OCI-LY3 (cell line): ENCODE data around the gene CARD16.
A peak's percentile ranks its signal among the peaks of the same experiment; 100 is the strongest.
"Not testable (repeated sequence)": the region's sequence is repeated elsewhere in the genome, so short reads cannot be mapped to it uniquely, and the experiment has no call there.

Experiments
- H2AFZ ChIP-seq: fragments of 200-600, 300-600 bp; shearing (Covaris generic); 2 replicates; pipeline ENCODE4 v1.6.0; 2014; ENCODE audit warnings: antibody characterized with exemption, low read depth, low read length
- H3K27ac ChIP-seq: fragments of 200-600, 300-600 bp; sonication (generic); 2 replicates; pipeline ENCODE4 v1.5.1; 2014; ENCODE audit warnings: mild to moderate bottlenecking, low read length, moderate library complexity, mixed read lengths
- H3K27me3 ChIP-seq: fragments of 200-600, 300-600 bp; sonication (generic); 2 replicates; pipeline ENCODE4 v1.6.1; 2014; ENCODE audit warnings: low read depth, low read length, mixed read lengths
- H3K36me3 ChIP-seq: fragments of 200-600, 300-600 bp; sonication (generic); replicated peaks from 2 replicates; pipeline ENCODE3; 2014; ENCODE audit warnings: low read depth, low read length, mixed read lengths
- H3K4me1 ChIP-seq: fragments of 300-600, 200-600 bp; sonication (generic); 2 replicates; pipeline ENCODE4 v1.6.1; 2014; ENCODE audit warnings: low read length, mixed read lengths
- H3K4me2 ChIP-seq: fragments of 200-600, 300-600 bp; sonication (generic); 2 replicates; pipeline ENCODE4 v1.6.1; 2014; ENCODE audit warnings: low read length, mixed read lengths
- H3K4me3 ChIP-seq: fragments of 300-600, 200-600 bp; sonication (generic); 2 replicates; pipeline ENCODE4 v1.5.1; 2014; ENCODE audit warnings: antibody characterized with exemption, mild to moderate bottlenecking, low read length, moderate library complexity
- H3K79me2 ChIP-seq: fragments of 300-600, 200-600 bp; shearing (Covaris generic); 2 replicates; pipeline ENCODE4 v1.6.1; 2014; ENCODE audit warnings: mild to moderate bottlenecking, low read length, mixed read lengths
- H3K9ac ChIP-seq: fragments of 300-600, 200-600 bp; shearing (Covaris generic); 2 replicates; pipeline ENCODE4 v1.6.0; 2014; ENCODE audit warnings: mild to moderate bottlenecking, low read length, moderate library complexity
- H3K9me3 ChIP-seq: fragments of 200-600, 300-600 bp; shearing (Covaris generic); 2 replicates; pipeline ENCODE4 v1.6.1; 2014; ENCODE audit warnings: low read length, mixed read lengths; ENCODE audit not compliant: insufficient read depth
- H4K20me1 ChIP-seq: fragments of 200-600, 300-600 bp; sonication (generic); 2 replicates; pipeline ENCODE4 v1.6.1; 2016; ENCODE audit warnings: low read length, mixed read lengths; ENCODE audit not compliant: insufficient read depth
- EZH2phosphoT487 ChIP-seq: fragments of 200-600 bp; shearing (Covaris generic); IDR thresholded peaks from 2 replicates; pipeline ENCODE4 v1.6.1; 2018; ENCODE audit warnings: antibody characterized with exemption, mixed run types, low read depth
- TF ChIP-seq, protein P1 (sequence below): fragments of 200-600, 300-600 bp; sonication (generic); IDR thresholded peaks from 2 replicates; pipeline ENCODE4 v1.5.1; 2014; ENCODE audit warnings: antibody characterized with exemption, low read length, low read depth

Gene CARD16

DNA sequence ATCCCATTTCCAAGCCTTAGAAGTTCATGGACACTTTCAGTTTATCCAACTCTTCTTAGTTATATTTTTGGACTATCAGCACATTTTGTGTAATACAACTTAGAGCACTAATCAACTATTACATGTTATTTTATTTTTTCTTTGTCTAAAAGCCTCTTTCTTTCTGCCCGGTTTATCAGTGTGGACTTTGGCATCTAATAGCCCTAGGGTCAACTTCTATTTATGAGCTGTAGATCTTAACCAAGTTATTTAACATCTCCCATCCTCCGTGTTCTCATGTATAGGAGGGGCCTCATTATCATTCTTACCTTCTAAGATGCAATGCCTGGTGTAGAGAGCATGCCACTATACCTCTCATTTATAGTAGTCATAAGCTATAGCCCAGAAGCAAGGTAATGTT, 4.4 kb downstream of the CARD16 start:
- Histone ChIP-seq H3K4me3 (no peak overlapping the region), H2AFZ (no peak overlapping the region), H3K4me2 (no peak overlapping the region), H3K4me1 (peaks cover 9% of the 10 kb centered on the region), H3K9ac (no peak overlapping the region), H4K20me1 (no peaks in the 10 kb centered on the region), H3K9me3 (no peaks in the 10 kb centered on the region), H3K27ac (no peak overlapping the region), H3K79me2 (no peaks in the 10 kb centered on the region), H3K36me3 (no peaks in the 10 kb centered on the region), H3K27me3 (no peaks in the 10 kb centered on the region)
- TF ChIP-seq, protein P1, sequence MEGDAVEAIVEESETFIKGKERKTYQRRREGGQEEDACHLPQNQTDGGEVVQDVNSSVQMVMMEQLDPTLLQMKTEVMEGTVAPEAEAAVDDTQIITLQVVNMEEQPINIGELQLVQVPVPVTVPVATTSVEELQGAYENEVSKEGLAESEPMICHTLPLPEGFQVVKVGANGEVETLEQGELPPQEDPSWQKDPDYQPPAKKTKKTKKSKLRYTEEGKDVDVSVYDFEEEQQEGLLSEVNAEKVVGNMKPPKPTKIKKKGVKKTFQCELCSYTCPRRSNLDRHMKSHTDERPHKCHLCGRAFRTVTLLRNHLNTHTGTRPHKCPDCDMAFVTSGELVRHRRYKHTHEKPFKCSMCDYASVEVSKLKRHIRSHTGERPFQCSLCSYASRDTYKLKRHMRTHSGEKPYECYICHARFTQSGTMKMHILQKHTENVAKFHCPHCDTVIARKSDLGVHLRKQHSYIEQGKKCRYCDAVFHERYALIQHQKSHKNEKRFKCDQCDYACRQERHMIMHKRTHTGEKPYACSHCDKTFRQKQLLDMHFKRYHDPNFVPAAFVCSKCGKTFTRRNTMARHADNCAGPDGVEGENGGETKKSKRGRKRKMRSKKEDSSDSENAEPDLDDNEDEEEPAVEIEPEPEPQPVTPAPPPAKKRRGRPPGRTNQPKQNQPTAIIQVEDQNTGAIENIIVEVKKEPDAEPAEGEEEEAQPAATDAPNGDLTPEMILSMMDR, result no peak
- TF ChIP-seq EZH2phosphoT487, result no peak

DNA sequence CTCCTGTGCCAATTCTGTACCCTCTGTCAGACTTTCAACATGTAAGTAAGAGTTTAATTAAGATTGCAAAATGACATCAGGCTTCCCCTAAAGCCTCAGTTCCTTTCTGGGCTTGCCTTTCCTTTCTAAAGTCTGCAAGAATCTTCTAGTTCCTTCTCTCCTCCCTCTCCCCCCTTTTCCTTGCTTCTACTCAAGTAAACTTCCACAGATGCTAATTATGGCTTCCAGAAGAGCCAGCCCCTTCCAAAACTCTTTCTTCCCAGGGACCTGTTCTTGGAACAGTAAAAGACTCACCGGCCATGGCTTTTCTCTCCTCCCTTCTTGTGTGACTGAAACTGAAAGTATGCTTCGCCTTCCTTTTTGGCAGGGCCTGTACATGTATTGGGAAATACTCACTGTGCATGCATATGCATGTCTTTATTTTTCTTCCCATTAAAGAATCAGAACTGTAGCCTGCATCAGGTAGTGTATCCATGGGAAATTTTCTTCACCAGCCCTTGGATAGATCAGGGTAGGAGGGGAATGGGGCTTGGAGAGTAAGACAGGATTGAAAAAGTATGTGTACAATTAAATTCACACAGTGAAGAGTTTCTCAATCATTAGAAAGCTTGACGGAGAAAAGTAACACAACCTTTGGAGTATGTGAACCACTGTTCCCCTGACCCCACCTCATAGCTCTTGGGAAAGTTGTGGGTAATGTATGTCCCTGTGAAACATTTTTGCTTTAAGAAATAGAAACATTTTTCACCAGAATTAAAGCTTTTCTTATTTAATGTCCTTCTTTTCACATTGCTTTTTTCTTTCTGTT, 10.1 kb downstream of the CARD16 start, which contains the start of gene CASP1:
Gene CASP1, minus strand, starts transcription at position 332 of the 808 bp plus-strand sequence. Its CDS starts 31 bp downstream, at position 301.
- Histone ChIP-seq H3K79me2 (no peaks in the 10 kb centered on the region), H3K4me2 (peak within 1 kb of the TSS; percentile 68), H3K36me3 (no peaks in the 10 kb centered on the region), H3K9me3 (no peaks in the 10 kb centered on the region), H3K4me1 (peaks cover 8% of the 10 kb centered on the region), H3K4me3 (peak within 1 kb of the TSS; percentile 56), H3K27ac (no peak within 1 kb of the TSS), H3K9ac (no peak within 1 kb of the TSS), H2AFZ (peak within 1 kb of the TSS; percentile 74; the same call in 1 of the 2 replicates), H3K27me3 (no peaks in the 10 kb centered on the region), H4K20me1 (no peaks in the 10 kb centered on the region)
- no peak for TF ChIP-seq EZH2phosphoT487
- TF ChIP-seq, protein P1, result no peak

DNA sequence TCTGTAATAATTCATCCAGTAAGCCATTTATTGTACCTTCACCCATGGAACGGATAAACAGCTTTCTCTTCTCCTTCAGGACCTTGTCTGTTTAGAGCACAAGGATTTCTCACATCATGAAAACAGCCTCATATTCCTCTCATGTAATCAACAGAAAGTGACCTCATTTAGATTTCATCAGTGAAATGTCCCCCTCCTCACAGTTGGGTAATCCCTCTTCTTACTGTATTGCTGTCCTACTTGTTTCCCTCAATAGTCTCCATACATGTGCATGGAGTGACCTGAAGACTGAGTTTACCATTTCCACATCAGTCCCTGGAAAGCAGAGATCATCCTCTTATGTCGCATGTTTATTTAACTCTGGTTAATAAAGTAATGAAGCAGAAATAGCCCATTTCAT, 10.7 kb downstream of the CARD16 start:
- H3K9me3 ChIP-seq, H3K27me3 ChIP-seq, H3K4me1 ChIP-seq, H3K79me2 ChIP-seq, H3K4me3 ChIP-seq, H3K36me3 ChIP-seq, H4K20me1 ChIP-seq, H3K9ac ChIP-seq, H3K27ac ChIP-seq: not testable (repeated sequence)
- Histone ChIP-seq H2AFZ (peak overlapping the region; percentile 74; the same call in 1 of the 2 replicates), H3K4me2 (peak overlapping the region; percentile 68; the same call in 1 of the 2 replicates)

DNA sequence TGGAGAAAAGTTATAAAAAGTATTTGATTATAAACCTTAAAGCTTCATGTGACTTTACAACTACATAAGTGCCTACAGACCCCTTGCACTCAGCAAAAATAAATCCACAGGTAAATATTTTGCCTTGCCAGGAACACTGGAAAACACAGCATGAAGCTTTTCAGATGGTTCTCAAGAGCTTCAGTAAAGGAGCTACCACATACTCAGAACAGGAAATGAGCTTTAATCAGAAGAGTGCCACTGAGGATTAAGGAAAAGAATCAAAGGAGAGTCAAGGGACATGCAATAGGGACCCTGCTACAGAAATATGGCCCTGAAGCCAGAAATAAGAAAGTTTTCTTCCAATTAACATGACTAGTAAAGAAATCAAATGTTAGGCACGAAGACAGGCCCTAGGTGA, 11.4 kb downstream of the CARD16 start:
- no peaks in the 10 kb centered on the region for H3K79me2 ChIP-seq
- H3K36me3 ChIP-seq, result no peaks in the 10 kb centered on the region
- H3K27me3 ChIP-seq, result no peaks in the 10 kb centered on the region
- H3K9me3 ChIP-seq, result no peaks in the 10 kb centered on the region
- no peak overlapping the region for H3K4me3 ChIP-seq
- TF ChIP-seq EZH2phosphoT487, result no peak
- TF ChIP-seq, protein P1, result no peak
- no peak overlapping the region for H2AFZ ChIP-seq
- no peak overlapping the region for H3K27ac ChIP-seq
- H3K4me2 ChIP-seq, result no peak overlapping the region
- H3K4me1 ChIP-seq, result peaks cover 8% of the 10 kb centered on the region
- H4K20me1 ChIP-seq, result no peaks in the 10 kb centered on the region
- H3K9ac ChIP-seq, result no peak overlapping the region
